MCF 10A (cell line): ENCODE data around the gene CSTA. TPM values are rescaled to one million over a fixed set of nuclear protein-coding genes. Genes with fewer than 3 reads are reported as not detected.

Experiments used
- BruUV-seq: library from RNA; stranded (reverse); fragments of 400-500 nt; replicated peaks from 2 replicates; lab custom pipeline; 2021; lab: Mats Ljungman, UMichigan
- CTCF ChIA-PET: fragments of 300-600 bp; sonication (Branson Sonifier 250); formaldehyde crosslinking; extraction: SDS; loops from one replicate; lab custom pipeline; 2021; ENCODE audit warnings: antibody characterized with exemption, inconsistent platforms; lab: Yijun Ruan, JAX
- POLR2A ChIA-PET: fragments of 300-600, 350-650 bp; sonication (Branson Sonifier 250); formaldehyde crosslinking; extraction: SDS; loops from one replicate; lab custom pipeline; 2020; ENCODE audit warnings: antibody characterized with exemption, inconsistent platforms; lab: Yijun Ruan, JAX
- DNase-seq: peaks from one replicate; pipeline ENCODE4 v3.0.0-alpha.2; 2018; ENCODE audit not compliant: unreplicated experiment
- H3K27ac Mint-ChIP-seq: one replicate; pipeline ENCODE4 v1.8.0; 2022; ENCODE audit warnings: mild to moderate bottlenecking, low read depth, mixed read lengths; ENCODE audit not compliant: unreplicated experiment
- H3K27me3 Mint-ChIP-seq: one replicate; pipeline ENCODE4 v1.8.0; 2022; ENCODE audit warnings: mixed read lengths; ENCODE audit not compliant: insufficient read depth, unreplicated experiment
- H3K36me3 Mint-ChIP-seq: one replicate; pipeline ENCODE4 v1.8.0; 2022; ENCODE audit warnings: mild to moderate bottlenecking, moderate library complexity, mixed read lengths; ENCODE audit not compliant: insufficient read depth, unreplicated experiment
- H3K4me1 Mint-ChIP-seq: one replicate; pipeline ENCODE4 v1.8.0; 2022; ENCODE audit warnings: mixed read lengths; ENCODE audit not compliant: insufficient read depth, unreplicated experiment
- H3K4me3 Mint-ChIP-seq: one replicate; pipeline ENCODE4 v1.8.0; 2022; ENCODE audit warnings: mild to moderate bottlenecking, moderate library complexity, mixed read lengths; ENCODE audit not compliant: unreplicated experiment
- H3K9me3 Mint-ChIP-seq: one replicate; pipeline ENCODE4 v1.8.0; 2022; ENCODE audit warnings: mixed read lengths; ENCODE audit not compliant: unreplicated experiment
- intact Hi-C: fragments of 100-400 bp; cut with micrococcal nuclease; formaldehyde crosslinking; loops from 2 replicates; pipeline ENCODE4 v1.14.1; 2022
- total RNA-seq: library from RNA; stranded (reverse); gene quantifications from 2 replicates; pipeline ENCODE4 v1.2.3, GENCODE V29; 2022
- TF ChIP-seq, protein P1 (sequence below): fragments of 200-600 bp; IDR thresholded peaks from one replicate; pipeline ENCODE4 v1.8.0; 2022; ENCODE audit warnings: antibody characterized with exemption, mild to moderate bottlenecking; ENCODE audit not compliant: unreplicated experiment

The CSTA gene
- total RNA-seq, 1 experiment from 2014 or later = 133 TPM

DNA sequence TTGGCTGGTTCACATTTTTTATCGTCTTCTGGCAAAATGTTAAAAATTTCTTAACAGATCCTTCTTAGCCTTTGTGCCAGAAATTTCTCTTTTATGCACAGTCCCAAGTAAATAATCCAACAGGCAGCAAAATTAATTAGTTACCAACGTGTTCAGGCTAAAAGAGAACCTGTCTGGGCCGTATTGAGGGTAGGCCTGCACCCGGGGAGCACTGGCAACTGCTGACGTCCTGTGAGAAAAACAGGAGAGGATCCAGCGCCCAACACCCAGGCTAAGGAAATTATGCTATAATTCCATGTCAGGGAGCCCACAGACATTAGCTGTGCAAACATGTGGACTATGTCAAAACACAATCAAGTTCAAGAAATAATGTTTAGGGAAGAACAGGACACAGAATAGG, 30.7 kb upstream of the CSTA start:
- ChIA-PET POLR2A (interaction anchor here (0.7 kb wide), 1 partner anchor 31 kb away, joined by 3 read pairs; no protein-coding TSS in a partner anchor), CTCF (interaction anchor here (0.7 to 1.0 kb wide), 4 partner anchors 17 to 744 kb away, joined by 3 read pairs; no protein-coding TSS in a partner anchor)
- no peak overlapping the region for H3K4me3 Mint-ChIP-seq

GRCh38 chr3:122295266-122296062, 29.6 kb upstream of the CSTA start:
- Mint-ChIP-seq H3K27me3 (no peaks in the 10 kb centered on the region), H3K9me3 (peaks cover 4% of the 10 kb centered on the region), H3K27ac (no peak overlapping the region), H3K36me3 (no peaks in the 10 kb centered on the region), H3K4me3 (no peak overlapping the region), H3K4me1 (no peaks in the 10 kb centered on the region)
- TF ChIP-seq, protein P1, sequence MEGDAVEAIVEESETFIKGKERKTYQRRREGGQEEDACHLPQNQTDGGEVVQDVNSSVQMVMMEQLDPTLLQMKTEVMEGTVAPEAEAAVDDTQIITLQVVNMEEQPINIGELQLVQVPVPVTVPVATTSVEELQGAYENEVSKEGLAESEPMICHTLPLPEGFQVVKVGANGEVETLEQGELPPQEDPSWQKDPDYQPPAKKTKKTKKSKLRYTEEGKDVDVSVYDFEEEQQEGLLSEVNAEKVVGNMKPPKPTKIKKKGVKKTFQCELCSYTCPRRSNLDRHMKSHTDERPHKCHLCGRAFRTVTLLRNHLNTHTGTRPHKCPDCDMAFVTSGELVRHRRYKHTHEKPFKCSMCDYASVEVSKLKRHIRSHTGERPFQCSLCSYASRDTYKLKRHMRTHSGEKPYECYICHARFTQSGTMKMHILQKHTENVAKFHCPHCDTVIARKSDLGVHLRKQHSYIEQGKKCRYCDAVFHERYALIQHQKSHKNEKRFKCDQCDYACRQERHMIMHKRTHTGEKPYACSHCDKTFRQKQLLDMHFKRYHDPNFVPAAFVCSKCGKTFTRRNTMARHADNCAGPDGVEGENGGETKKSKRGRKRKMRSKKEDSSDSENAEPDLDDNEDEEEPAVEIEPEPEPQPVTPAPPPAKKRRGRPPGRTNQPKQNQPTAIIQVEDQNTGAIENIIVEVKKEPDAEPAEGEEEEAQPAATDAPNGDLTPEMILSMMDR = no peak
- CTCF ChIA-PET = interaction anchor here (1.3 kb wide), 1 partner anchor 11 kb away, joined by 6 read pairs; no protein-coding TSS in a partner anchor
- POLR2A ChIA-PET = interaction anchor here (0.8 kb wide), 1 partner anchor 10 kb away, joined by 3 read pairs; no protein-coding TSS in a partner anchor
- no TSS peak for BruUV-seq
- no peak for DNase-seq
- intact Hi-C loops = no loop called here

More for the DNA sequence above, 30.7 kb upstream of the CSTA start:
- no peaks in the 10 kb centered on the region for H3K4me1 Mint-ChIP-seq
- no peaks in the 10 kb centered on the region for H3K27me3 Mint-ChIP-seq
- BruUV-seq = no TSS peak
- intact Hi-C loops = no loop called here
- TF ChIP-seq, protein P1 = no peak
- no peak for DNase-seq
- no peak overlapping the region for H3K27ac Mint-ChIP-seq
- no peaks in the 10 kb centered on the region for H3K36me3 Mint-ChIP-seq
- no peaks in the 10 kb centered on the region for H3K9me3 Mint-ChIP-seq

DNA sequence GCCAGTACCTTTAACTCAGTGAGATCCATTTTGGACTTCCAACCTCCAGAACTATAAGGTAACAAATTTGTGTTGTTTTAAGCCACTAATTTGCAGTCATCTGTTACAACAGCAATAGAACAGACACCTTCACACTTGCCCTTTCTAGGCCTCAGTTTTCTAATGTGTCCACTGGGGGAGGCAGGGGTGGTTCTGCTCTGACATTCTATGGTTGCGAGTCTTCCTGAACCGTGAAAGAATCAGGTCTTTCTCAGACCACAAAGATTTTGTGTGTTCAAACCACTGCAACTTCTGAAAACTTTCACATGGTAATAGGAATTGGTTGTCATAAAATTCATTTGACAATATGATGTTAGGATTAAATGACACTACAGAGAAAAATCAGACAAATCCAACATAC, 26.8 kb upstream of the CSTA start:
- intact Hi-C loops = no loop called here
- Mint-ChIP-seq H3K36me3 (no peaks in the 10 kb centered on the region), H3K9me3 (peaks cover 7% of the 10 kb centered on the region), H3K4me3 (no peak overlapping the region), H3K4me1 (no peaks in the 10 kb centered on the region), H3K27ac (no peak overlapping the region), H3K27me3 (no peaks in the 10 kb centered on the region)
- ChIA-PET POLR2A (no interaction called here), CTCF (interaction anchor here (0.7 kb wide), 1 partner anchor 367 kb away, joined by 4 read pairs; no protein-coding TSS in a partner anchor)
- BruUV-seq = no TSS peak
- TF ChIP-seq, protein P1 = no peak
- no peak for DNase-seq

GRCh38 chr3:122299215-122299614, 25.8 kb upstream of the CSTA start:
- H3K27me3 Mint-ChIP-seq = no peaks in the 10 kb centered on the region
- DNase-seq = no peak
- intact Hi-C loops = no loop called here
- BruUV-seq = no TSS peak
- peaks cover 7% of the 10 kb centered on the region for H3K9me3 Mint-ChIP-seq
- H3K27ac Mint-ChIP-seq = no peak overlapping the region
- H3K4me3 Mint-ChIP-seq = no peak overlapping the region
- POLR2A ChIA-PET = interaction anchor here (1.1 to 1.4 kb wide), 2 partner anchors 15 to 198 kb away, joined by 3 to 4 read pairs; no protein-coding TSS in a partner anchor
- no peaks in the 10 kb centered on the region for H3K4me1 Mint-ChIP-seq
- TF ChIP-seq, protein P1 = no peak
- H3K36me3 Mint-ChIP-seq = no peaks in the 10 kb centered on the region
- CTCF ChIA-PET = interaction anchor here (0.6 to 2.4 kb wide), 9 partner anchors 10 to 195 kb away, joined by 3 to 13 read pairs (median 3); partner anchors contain the start of genes FAM162A and MIX23
